Bronchial epithelial cell (primary cell): ENCODE results near the gene TRIM22. TPM values are rescaled to one million over a fixed set of nuclear protein-coding genes. Genes with fewer than 3 reads are reported as not detected.
A peak's percentile ranks its signal among the peaks of the same experiment; 100 is the strongest.
"Not testable (repeated sequence)": the region's sequence is repeated elsewhere in the genome, so short reads cannot be mapped to it uniquely, and the experiment has no call there.

Source experiments
- DNase-seq: peaks from one replicate; pipeline ENCODE4 v3.0.0-alpha.2; 2010; ENCODE audit warnings: low read depth
- FAIRE-seq: peaks from 2 replicates; lab custom pipeline; 2011; peaks lifted over from hg19 to GRCh38; lab: Jason Lieb, UNC
- H3K27me3 ChIP-seq: 2 replicates; pipeline ENCODE4 v1.5.1; 2011; ENCODE audit warnings: low read length; ENCODE audit not compliant: control insufficient read depth, insufficient read depth
- H3K36me3 ChIP-seq: 2 replicates; pipeline ENCODE4 v1.5.1; 2011; ENCODE audit warnings: low read length; ENCODE audit not compliant: control insufficient read depth, insufficient read depth
- H3K4me3 ChIP-seq: 2 replicates; pipeline ENCODE4 v1.5.1; 2011; ENCODE audit warnings: mild to moderate bottlenecking, low read depth, low read length, control low read depth
- CTCF ChIP-seq: IDR thresholded peaks from 2 replicates; pipeline ENCODE4 v1.5.1; 2011; ENCODE audit warnings: mild to moderate bottlenecking, moderate library complexity, low read length, control low read depth, inconsistent platforms; ENCODE audit not compliant: insufficient read depth, severe bottlenecking
- total RNA-seq: library from RNA; depleted of rRNA; stranded (reverse); fragments of >200 nt; gene quantifications from 2 replicates; pipeline ENCODE4 v1.2.1, GENCODE V29; 2014

TRIM22 gene
- total RNA-seq, 1 donor from 2014 or later, result 11.1 TPM

GRCh38 chr11:5674391-5674790 lies 15.2 kb upstream of the TRIM22 start:
- Histone ChIP-seq H3K27me3 (no peaks in the 10 kb centered on the region), H3K36me3 (peaks cover 9% of the 10 kb centered on the region), H3K4me3 (no peak overlapping the region)
- TF ChIP-seq CTCF, result no peak
- DNase-seq (no peak), FAIRE-seq (no peak)

GRCh38 chr11:5679811-5680210 lies 9.8 kb upstream of the TRIM22 start:
- Histone ChIP-seq H3K36me3 (peaks cover 9% of the 10 kb centered on the region), H3K27me3 (no peaks in the 10 kb centered on the region), H3K4me3 (no peak overlapping the region)
- DNase-seq (no peak), FAIRE-seq (no peak)
- TF ChIP-seq CTCF, result no peak

- DNase-seq, H3K4me3 ChIP-seq, FAIRE-seq, H3K27me3 ChIP-seq, H3K36me3 ChIP-seq: not testable (repeated sequence)
Measured at GRCh38 chr11:5682890-5683441, 6.6 kb upstream of the TRIM22 start.

GRCh38 chr11:5683620-5684019 lies 6.0 kb upstream of the TRIM22 start:
- not testable (repeated sequence) for FAIRE-seq, H3K27me3 ChIP-seq, H3K4me3 ChIP-seq

GRCh38 chr11:5684036-5684645 lies 5.4 kb upstream of the TRIM22 start:
- no peaks in the 10 kb centered on the region for H3K27me3 ChIP-seq
- FAIRE-seq (no peak), DNase-seq (no peak)
- no peak for TF ChIP-seq CTCF
- peak overlapping the region; percentile 35 for H3K4me3 ChIP-seq
- H3K36me3 ChIP-seq, result no peaks in the 10 kb centered on the region

More at GRCh38 chr11:5683620-5684019, 6.0 kb upstream of the TRIM22 start:
- H3K36me3 ChIP-seq, DNase-seq: not testable (repeated sequence)

GRCh38 chr11:5684646-5685362 lies 4.8 kb upstream of the TRIM22 start, which contains the start of gene TRIM5:
Gene TRIM5, minus strand, starts transcription at chr11:5685074. Its CDS starts 4,897 bp downstream, at chr11:5680177.
- Histone ChIP-seq H3K36me3 (no peaks in the 10 kb centered on the region), H3K27me3 (no peaks in the 10 kb centered on the region), H3K4me3 (peak within 1 kb of the TSS; percentile 35)
- TF ChIP-seq CTCF, result peak; percentile 80
- no peak for FAIRE-seq
- peak; percentile 96 for DNase-seq
